ENCODE data around the gene ATP9B.

GRCh38 chr18:79380816-79381806 lies 311.9 kb downstream of the ATP9B start:
- TF ChIP-seq CTCF (conservative IDR thresholded peaks at IDR 0.05; ENCODE audit: low read depth, low read length) (peak; percentile 90), EZH2 (IDR thresholded peaks at IDR 0.05; ENCODE audit: borderline replicate concordance, low read depth, low read length, poor library complexity, severe bottlenecking) (no peak)

Data from A673 (cell line).